Left renal pelvis (tissue), 4 donors: Measurements from ENCODE around the gene OXCT1. TPM values are rescaled to one million over a fixed set of nuclear protein-coding genes. Genes with fewer than 3 reads are reported as not detected.
"Not testable (repeated sequence)": the region's sequence is repeated elsewhere in the genome, so short reads cannot be mapped to it uniquely, and the experiment has no call there.

Experiments
- DNase-seq, 4 donors: peaks; one replicate each; pipeline ENCODE4 v3.0.0-alpha.2; 2013; ENCODE audit warnings: low read depth in 4 of 4, low spot score in 3 of 4
- polyA plus RNA-seq, 4 donors: library from polyadenylated mRNA; unstranded; fragments of 120-200 nt; gene quantifications; one replicate each; pipeline ENCODE4 v1.2.1, GENCODE V29; 2013; ENCODE audit not compliant: insufficient read length in 4 of 4

Gene OXCT1
- polyA plus RNA-seq, 4 donors, result 27.5 to 57.8 (median 53.4) TPM

- DNase-seq, result no peak
Observed at GRCh38 chr5:41735213-41735612, 135.0 kb downstream of the OXCT1 start.

GRCh38 chr5:41729381-41729780, 140.8 kb downstream of the OXCT1 start:
- DNase-seq, result not testable (repeated sequence)

GRCh38 chr5:41728281-41728680, 141.9 kb downstream of the OXCT1 start:
- no peak for DNase-seq

- no peak for DNase-seq
Observed at GRCh38 chr5:41722359-41722950, 147.8 kb downstream of the OXCT1 start.

GRCh38 chr5:41721516-41721915, 148.7 kb downstream of the OXCT1 start:
- no peak for DNase-seq

- DNase-seq, result no peak
Observed at GRCh38 chr5:41716382-41716781, 153.8 kb downstream of the OXCT1 start.

GRCh38 chr5:41714446-41714845, 155.8 kb downstream of the OXCT1 start:
- DNase-seq, result not testable (repeated sequence)

GRCh38 chr5:41708604-41708940, 161.7 kb downstream of the OXCT1 start:
- no peak for DNase-seq

GRCh38 chr5:41707853-41708603, 162.2 kb downstream of the OXCT1 start:
- no peak for DNase-seq

- no peak for DNase-seq
Observed at GRCh38 chr5:41695920-41696582, 174.2 kb downstream of the OXCT1 start.

GRCh38 chr5:41686767-41687166, 183.5 kb downstream of the OXCT1 start:
- no peak for DNase-seq

GRCh38 chr5:41686191-41686590, 184.0 kb downstream of the OXCT1 start:
- no peak for DNase-seq

GRCh38 chr5:41683181-41683580, 187.0 kb downstream of the OXCT1 start:
- no peak for DNase-seq

GRCh38 chr5:41682641-41683040, 187.6 kb downstream of the OXCT1 start:
- DNase-seq, result no peak

GRCh38 chr5:41681840-41682239, 188.4 kb downstream of the OXCT1 start:
- no peak for DNase-seq

Other genes with a start within 250 kb of the OXCT1 start
- 10 to 100 TPM; 25.3 to 44.2 (median 31.8) TPM for gene RIMOC1, start 33.9 kb upstream of the OXCT1 start, polyA plus RNA-seq
- 10 to 100 TPM; 12.0 to 17.1 (median 14.8) TPM for gene FBXO4, start 54.9 kb upstream of the OXCT1 start, polyA plus RNA-seq